C4-2B (cell line): ENCODE data around the gene JARID2.

Experiments used
- ZFX ChIP-seq: fragments of 450-650 bp; IDR thresholded peaks from 2 replicates; pipeline ENCODE4 v1.6.1; 2017
- TF ChIP-seq, protein P1 (sequence below): fragments of 450-650 bp; conservative IDR thresholded peaks from 2 replicates; pipeline ENCODE4 v1.5.1; 2017; ENCODE audit warnings: mild to moderate bottlenecking

GRCh38 chr6:15270402-15270801, 24.5 kb downstream of the JARID2 start:
- TF ChIP-seq, protein P1, sequence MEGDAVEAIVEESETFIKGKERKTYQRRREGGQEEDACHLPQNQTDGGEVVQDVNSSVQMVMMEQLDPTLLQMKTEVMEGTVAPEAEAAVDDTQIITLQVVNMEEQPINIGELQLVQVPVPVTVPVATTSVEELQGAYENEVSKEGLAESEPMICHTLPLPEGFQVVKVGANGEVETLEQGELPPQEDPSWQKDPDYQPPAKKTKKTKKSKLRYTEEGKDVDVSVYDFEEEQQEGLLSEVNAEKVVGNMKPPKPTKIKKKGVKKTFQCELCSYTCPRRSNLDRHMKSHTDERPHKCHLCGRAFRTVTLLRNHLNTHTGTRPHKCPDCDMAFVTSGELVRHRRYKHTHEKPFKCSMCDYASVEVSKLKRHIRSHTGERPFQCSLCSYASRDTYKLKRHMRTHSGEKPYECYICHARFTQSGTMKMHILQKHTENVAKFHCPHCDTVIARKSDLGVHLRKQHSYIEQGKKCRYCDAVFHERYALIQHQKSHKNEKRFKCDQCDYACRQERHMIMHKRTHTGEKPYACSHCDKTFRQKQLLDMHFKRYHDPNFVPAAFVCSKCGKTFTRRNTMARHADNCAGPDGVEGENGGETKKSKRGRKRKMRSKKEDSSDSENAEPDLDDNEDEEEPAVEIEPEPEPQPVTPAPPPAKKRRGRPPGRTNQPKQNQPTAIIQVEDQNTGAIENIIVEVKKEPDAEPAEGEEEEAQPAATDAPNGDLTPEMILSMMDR: no peak
- TF ChIP-seq ZFX: no peak
